Choroid plexus epithelial cell (primary cell): ENCODE measurements around the gene AMBRA1.
A peak's percentile ranks its signal among the peaks of the same experiment; 100 is the strongest.

ENCODE experiments used
- DNase-seq: peaks from one replicate; pipeline ENCODE4 v3.0.0-alpha.2; 2010; ENCODE audit warnings: low read depth
- H3K4me3 ChIP-seq: 2 replicates; pipeline ENCODE4 v1.5.1; 2011; ENCODE audit warnings: low read depth, mild to moderate bottlenecking, control low read depth, low read length, moderate library complexity
- CTCF ChIP-seq: conservative IDR thresholded peaks from 2 replicates; pipeline ENCODE4 v1.5.1; 2011; ENCODE audit warnings: low read depth, mild to moderate bottlenecking, control low read depth, inconsistent platforms, low read length, moderate library complexity

The AMBRA1 gene

GRCh38 chr11:46604796-46605195 lies 11.0 kb upstream of the AMBRA1 start:
- no peak overlapping the region for H3K4me3 ChIP-seq
- DNase-seq = no peak
- TF ChIP-seq CTCF = no peak

- no peak overlapping the region for H3K4me3 ChIP-seq
- DNase-seq = no peak
- no peak for TF ChIP-seq CTCF
These were observed 10.0 kb upstream of the AMBRA1 start for GRCh38 chr11:46603704-46604308.

- TF ChIP-seq CTCF = no peak
- peak; percentile 25 for DNase-seq
- no peak overlapping the region for H3K4me3 ChIP-seq
These were observed 7.3 kb upstream of the AMBRA1 start for GRCh38 chr11:46601129-46601528.

GRCh38 chr11:46600194-46600960 lies 6.6 kb upstream of the AMBRA1 start:
- no peak for DNase-seq
- H3K4me3 ChIP-seq = no peak overlapping the region
- no peak for TF ChIP-seq CTCF

GRCh38 chr11:46599340-46600193 lies 5.7 kb upstream of the AMBRA1 start:
- no peak for TF ChIP-seq CTCF
- no peak overlapping the region for H3K4me3 ChIP-seq
- no peak for DNase-seq

- H3K4me3 ChIP-seq = no peak overlapping the region
- no peak for TF ChIP-seq CTCF
- peak; percentile 66 for DNase-seq
These were observed 3.9 kb upstream of the AMBRA1 start for GRCh38 chr11:46597609-46598219.
